HG03108 (cell line): ENCODE measurements around the gene PPFIA2.

Experiments used
- ATAC-seq: cut with Tn5 transposase; IDR thresholded peaks from one replicate; pipeline ENCODE4 v1.9.1; 2021; ENCODE audit warnings: moderate library complexity; ENCODE audit not compliant: unreplicated experiment

The PPFIA2 gene

GRCh38 chr12:81759190-81760051, at the start of gene PPFIA2:
PPFIA2 (minus strand) TSS chr12:81759350.
- ATAC-seq: no peak

GRCh38 chr12:81800298-81801148, 41.4 kb upstream of the PPFIA2 start:
- ATAC-seq: no peak

- no peak for ATAC-seq
These were observed 39.1 kb upstream of the PPFIA2 start for GRCh38 chr12:81798294-81798693.

- ATAC-seq: no peak
These were observed 38.0 kb upstream of the PPFIA2 start for GRCh38 chr12:81797100-81797499.

DNA sequence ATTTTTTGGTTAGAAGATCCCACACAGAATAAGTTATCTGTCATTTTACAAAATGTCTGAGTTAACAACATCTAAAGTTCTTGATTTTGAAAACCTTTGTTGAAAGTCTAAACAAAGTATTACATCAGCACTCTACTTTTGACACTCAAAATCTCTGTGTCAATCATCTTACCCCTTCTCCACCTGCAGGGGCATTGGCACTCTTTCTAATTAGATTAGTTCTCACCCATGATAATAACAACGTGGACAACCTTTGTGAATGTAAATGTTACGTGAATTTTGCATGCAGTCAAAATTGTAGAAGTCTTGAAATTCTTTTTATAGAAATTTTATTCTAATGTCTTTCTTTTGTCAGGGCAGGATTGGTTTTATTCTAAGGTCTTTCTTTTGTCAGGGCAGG, 33.5 kb upstream of the PPFIA2 start:
- no peak for ATAC-seq

DNA sequence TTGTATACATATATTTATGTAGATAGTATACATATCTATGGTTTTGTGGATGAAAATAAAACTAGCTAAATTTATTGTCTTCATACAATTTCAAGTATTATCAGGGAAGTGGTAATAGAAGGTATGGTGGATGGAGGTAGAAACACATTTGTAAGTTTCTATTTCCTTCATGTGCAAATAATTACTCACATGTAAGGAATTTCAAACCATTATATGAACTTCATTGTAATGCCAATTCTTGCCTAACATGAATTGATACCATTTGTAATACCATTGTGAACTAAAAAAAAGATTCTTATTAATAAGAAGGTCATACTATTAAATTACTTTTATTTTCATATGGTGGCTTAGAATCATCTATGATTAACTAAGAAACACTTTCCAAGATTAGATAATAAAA, 20.1 kb upstream of the PPFIA2 start:
- no peak for ATAC-seq

DNA sequence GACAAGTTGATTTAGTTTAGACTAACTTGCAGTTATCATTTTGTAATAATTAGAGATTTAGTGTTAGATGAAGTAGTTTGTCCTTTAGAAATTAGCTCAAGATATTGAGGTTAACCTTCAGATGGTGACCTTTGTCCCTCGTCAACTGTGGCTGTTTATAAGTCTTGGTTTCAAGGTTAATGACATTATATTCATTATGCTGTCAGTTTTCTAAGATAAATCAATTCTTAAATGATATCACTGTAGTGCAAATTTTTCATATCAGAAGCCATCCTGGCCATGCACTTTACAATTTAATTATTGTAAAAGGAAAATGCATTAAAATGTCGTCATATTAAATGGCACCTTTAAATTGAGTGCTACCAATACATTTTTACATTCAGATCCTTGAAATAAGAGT, 19.6 kb upstream of the PPFIA2 start:
- ATAC-seq: no peak

DNA sequence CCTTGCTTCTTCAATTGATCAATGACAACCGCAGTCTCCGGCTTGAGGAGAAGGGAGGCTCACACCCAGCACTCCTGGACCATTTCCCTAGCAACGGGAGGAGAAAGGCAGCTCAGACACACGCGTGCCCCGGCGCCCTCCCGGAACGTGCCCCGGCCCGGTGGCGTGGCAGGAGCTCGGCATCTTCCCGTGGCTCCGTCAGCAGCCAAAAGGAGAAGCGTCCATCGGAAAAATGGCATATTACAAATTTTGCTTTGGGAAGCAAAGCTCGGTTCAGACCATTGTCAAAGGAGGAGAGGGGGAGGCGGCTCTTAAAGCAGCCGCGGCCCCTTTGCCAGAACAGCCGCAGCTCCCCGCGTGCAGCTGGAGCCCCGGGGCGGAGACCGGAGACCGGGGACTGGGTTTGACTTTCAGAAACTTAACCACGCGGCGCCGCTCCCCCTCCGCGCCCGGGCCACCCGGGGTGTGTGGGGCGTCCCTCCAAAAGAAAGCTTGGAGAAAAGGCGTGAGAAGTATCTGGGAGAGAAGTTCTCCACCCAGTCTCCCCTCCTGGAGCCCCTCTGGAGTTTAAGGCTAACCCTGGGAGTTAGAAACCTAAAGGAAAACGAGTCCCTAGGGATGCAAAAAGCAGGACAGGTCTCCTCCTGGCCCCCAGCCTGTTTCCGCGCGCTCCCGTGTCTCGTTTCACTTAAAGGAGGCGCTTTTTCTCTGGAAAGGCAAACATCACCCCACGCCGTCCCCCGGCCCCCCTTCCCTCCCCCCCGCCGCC, 545 bp downstream of the PPFIA2 start:
- no peak for ATAC-seq

DNA sequence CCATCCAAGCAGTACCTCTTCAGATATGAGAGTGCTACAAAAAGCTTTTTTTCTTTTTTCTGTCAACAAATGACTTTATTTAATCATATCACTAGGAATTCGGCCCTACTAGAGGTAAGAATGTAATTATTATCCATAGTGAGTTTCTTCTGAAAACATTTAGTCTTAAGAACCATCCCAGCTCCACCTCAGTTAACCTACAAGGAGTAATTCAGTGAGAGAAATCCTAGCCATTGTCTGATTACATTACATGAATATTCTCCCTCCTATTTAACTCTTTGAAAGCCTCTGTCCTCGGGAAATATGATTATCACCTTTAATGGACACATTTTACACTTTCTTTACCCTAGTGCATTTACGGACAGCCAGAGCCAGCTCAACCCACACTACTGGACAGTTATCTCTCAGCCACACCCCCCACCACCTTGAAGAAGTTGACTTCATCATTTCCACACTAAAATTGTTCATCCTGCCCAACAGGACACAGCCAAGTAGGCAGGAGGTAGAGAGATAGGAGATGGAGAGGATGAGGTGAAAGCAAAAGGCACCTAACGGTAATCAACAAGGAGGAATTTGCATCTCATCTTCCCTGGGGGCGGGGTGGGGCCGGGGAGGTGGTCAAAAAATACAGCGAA, 1.3 kb downstream of the PPFIA2 start:
- no peak for ATAC-seq

DNA sequence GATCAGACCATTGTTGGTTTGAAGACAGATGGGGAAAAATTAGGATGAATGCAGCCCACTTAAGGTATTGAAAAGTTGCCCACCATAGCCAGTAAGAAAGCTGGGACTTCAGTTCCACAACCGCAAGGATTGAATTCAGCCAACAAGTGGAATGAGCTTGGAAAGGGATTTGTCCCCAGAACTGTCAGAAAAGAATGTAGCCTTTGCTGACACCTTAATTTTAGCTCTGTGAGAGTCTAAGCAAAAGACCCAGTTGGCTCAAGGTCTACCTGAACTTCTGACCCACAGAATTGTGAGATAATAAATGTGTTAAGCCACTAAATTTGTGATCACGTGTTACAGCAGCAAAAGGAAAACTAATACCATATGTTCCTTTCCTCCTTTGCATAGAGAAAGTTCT, 29.4 kb downstream of the PPFIA2 start:
- no peak for ATAC-seq

GRCh38 chr12:81727391-81727790, 31.8 kb downstream of the PPFIA2 start:
- no peak for ATAC-seq

- no peak for ATAC-seq
These were observed 32.5 kb downstream of the PPFIA2 start for GRCh38 chr12:81726634-81727033.

- no peak for ATAC-seq
These were observed 35.8 kb downstream of the PPFIA2 start for GRCh38 chr12:81723361-81723760.

DNA sequence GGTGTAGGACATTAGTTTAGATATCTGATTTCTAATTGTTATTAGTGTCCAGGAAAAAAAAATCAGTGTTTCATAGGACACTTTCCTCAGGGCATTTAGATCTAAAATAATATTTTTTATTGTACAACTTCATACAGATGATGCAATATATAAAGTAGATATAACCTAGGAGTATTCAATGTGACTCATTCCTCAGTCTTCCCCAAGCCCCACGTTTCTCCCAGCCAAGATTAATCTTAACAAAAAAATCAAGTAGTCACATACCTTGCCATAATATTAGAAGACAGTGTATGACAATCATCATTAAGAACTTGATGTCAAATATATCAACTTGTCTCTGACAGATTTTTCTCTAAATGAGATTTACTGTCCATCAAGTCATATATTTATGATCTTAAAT, 37.1 kb downstream of the PPFIA2 start:
- ATAC-seq: no peak

DNA sequence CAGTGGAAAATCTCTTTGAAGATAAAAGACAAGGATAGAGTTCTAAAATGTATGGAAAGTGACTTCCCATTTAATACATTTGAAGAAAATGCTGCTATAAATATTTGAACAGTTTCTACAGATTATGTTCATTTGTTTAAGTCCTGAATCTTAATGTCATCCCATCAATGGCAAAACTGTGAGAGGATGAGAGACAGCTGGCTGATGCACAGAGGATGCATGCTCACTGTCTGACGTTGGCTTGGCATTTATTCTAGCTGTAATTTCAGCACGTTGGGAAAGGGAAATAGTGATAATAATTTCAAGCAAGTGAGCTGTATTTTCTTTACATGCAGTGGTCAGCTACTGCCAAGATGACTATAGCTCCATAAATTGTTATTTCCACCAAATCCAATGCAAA, 40.5 kb downstream of the PPFIA2 start:
- ATAC-seq: no peak

GRCh38 chr12:81712536-81712935, 46.6 kb downstream of the PPFIA2 start:
- no peak for ATAC-seq

GRCh38 chr12:81705586-81705985, 53.6 kb downstream of the PPFIA2 start:
- no peak for ATAC-seq

GRCh38 chr12:81699551-81699950, 59.6 kb downstream of the PPFIA2 start:
- ATAC-seq: no peak

GRCh38 chr12:81692008-81692407, 67.1 kb downstream of the PPFIA2 start:
- ATAC-seq: no peak

- ATAC-seq: no peak
These were observed 75.3 kb downstream of the PPFIA2 start for GRCh38 chr12:81683881-81684280.

- ATAC-seq: no peak
These were observed 79.5 kb downstream of the PPFIA2 start for GRCh38 chr12:81679614-81680013.
